Loucy (cell line): Measurements from ENCODE around the gene CTNND2.

Experiments used
- H2AFZ ChIP-seq: fragments of 200-600 bp; sonication (generic); 2 replicates; pipeline ENCODE4 v1.6.0; 2016; ENCODE audit warnings: antibody characterized with exemption, mild to moderate bottlenecking, low read length, moderate library complexity
- H3F3A ChIP-seq: fragments of 200-600 bp; 2 replicates; pipeline ENCODE4 v1.6.0; 2016; ENCODE audit warnings: antibody characterized with exemption, low read depth, mild to moderate bottlenecking
- H3K27me3 ChIP-seq: fragments of 200-600 bp; sonication (generic); 2 replicates; pipeline ENCODE4 v1.6.1; 2014; ENCODE audit warnings: low read length, mild to moderate bottlenecking; ENCODE audit not compliant: insufficient read depth, poor library complexity, severe bottlenecking
- H3K36me3 ChIP-seq: fragments of 200-600 bp; sonication (generic); 2 replicates; pipeline ENCODE4 v1.6.1; 2016; ENCODE audit warnings: low read length; ENCODE audit not compliant: insufficient read depth
- H3K4me1 ChIP-seq: fragments of 200-600 bp; sonication (generic); 2 replicates; pipeline ENCODE4 v1.5.1; 2014; ENCODE audit warnings: low read length, mild to moderate bottlenecking; ENCODE audit not compliant: insufficient read depth, poor library complexity, severe bottlenecking
- H3K4me2 ChIP-seq: fragments of 200-600 bp; sonication (generic); 2 replicates; pipeline ENCODE4 v1.6.0; 2014; ENCODE audit warnings: antibody characterized with exemption, low read length, low read depth, mild to moderate bottlenecking; ENCODE audit not compliant: poor library complexity, severe bottlenecking
- H3K4me3 ChIP-seq: fragments of 200-600 bp; sonication (generic); 2 replicates; pipeline ENCODE4 v1.5.1; 2014; ENCODE audit warnings: low read length, mild to moderate bottlenecking, mixed read lengths; ENCODE audit not compliant: poor library complexity, severe bottlenecking
- H3K79me2 ChIP-seq: fragments of 200-600 bp; sonication (generic); 2 replicates; pipeline ENCODE4 v1.6.1; 2014; ENCODE audit warnings: low read length; ENCODE audit not compliant: insufficient read depth
- H3K9ac ChIP-seq: fragments of 200-600 bp; sonication (generic); 2 replicates; pipeline ENCODE4 v1.6.0; 2014; ENCODE audit warnings: mild to moderate bottlenecking, low read depth, low read length, moderate library complexity; ENCODE audit not compliant: poor library complexity, severe bottlenecking
- H3K9me2 ChIP-seq: fragments of 200-600 bp; sonication (generic); replicated peaks from 2 replicates; pipeline ENCODE4 v1.6.1; 2016; ENCODE audit warnings: low read depth, low read length, mixed read lengths
- H3K9me3 ChIP-seq: fragments of 200-600 bp; sonication (generic); 2 replicates; pipeline ENCODE4 v1.6.1; 2014; ENCODE audit warnings: mild to moderate bottlenecking, antibody characterized with exemption, low read length, low read depth; ENCODE audit not compliant: insufficient read depth
- H4K20me1 ChIP-seq: fragments of 200-600 bp; sonication (generic); 2 replicates; pipeline ENCODE4 v1.6.0; 2014; ENCODE audit warnings: antibody characterized with exemption, low read length, mild to moderate bottlenecking; ENCODE audit not compliant: insufficient read depth, poor library complexity, severe bottlenecking
- EZH2phosphoT487 ChIP-seq: fragments of 200-600 bp; IDR thresholded peaks from 2 replicates; pipeline ENCODE4 v1.6.1; 2018; ENCODE audit warnings: antibody characterized with exemption, mild to moderate bottlenecking, moderate library complexity, borderline replicate concordance
- TF ChIP-seq, protein P1 (sequence below): fragments of 200-600 bp; sonication (generic); conservative IDR thresholded peaks from 2 replicates; pipeline ENCODE4 v1.5.1; 2014; ENCODE audit warnings: mild to moderate bottlenecking, antibody characterized with exemption, low read length

Gene CTNND2

DNA sequence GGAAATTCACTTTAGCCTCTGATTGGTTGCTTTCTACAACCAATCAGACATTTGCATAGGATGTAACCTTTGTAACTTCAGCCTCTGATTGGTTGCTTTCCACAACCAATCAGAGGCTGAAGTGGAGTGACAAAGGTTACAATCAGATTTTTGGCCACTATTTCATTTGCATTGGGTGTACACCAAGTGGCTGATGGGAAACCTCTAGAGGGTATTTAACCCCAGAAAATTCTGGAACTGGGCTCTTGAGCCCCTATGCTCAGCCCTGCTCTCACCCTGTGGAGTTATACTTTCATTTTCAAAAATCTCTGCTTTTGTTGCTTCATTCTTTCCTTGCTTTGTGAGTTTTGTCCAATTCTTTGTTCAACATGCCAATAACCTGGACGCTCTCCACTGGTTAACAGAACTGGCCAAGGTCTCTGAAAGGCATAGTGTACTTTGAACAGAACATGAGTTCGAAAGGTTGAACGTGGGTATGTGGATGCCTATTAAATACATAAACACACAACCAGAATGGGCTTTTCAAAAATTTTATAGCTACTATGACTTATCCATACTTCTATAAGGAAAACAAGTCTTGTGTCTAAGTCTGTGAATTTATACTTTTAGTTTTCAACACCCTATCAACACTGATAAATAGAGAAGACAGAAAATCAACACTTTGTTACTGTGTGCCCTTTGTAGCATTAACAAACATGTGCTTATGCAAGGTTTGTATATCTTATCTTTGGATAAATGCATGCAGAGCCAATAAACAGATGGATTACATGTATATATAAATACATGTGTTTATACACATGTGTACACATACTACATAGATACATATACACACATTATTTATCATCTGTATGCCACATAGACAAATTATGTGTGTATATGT, 568.1 kb downstream of the CTNND2 start:
- TF ChIP-seq, protein P1, sequence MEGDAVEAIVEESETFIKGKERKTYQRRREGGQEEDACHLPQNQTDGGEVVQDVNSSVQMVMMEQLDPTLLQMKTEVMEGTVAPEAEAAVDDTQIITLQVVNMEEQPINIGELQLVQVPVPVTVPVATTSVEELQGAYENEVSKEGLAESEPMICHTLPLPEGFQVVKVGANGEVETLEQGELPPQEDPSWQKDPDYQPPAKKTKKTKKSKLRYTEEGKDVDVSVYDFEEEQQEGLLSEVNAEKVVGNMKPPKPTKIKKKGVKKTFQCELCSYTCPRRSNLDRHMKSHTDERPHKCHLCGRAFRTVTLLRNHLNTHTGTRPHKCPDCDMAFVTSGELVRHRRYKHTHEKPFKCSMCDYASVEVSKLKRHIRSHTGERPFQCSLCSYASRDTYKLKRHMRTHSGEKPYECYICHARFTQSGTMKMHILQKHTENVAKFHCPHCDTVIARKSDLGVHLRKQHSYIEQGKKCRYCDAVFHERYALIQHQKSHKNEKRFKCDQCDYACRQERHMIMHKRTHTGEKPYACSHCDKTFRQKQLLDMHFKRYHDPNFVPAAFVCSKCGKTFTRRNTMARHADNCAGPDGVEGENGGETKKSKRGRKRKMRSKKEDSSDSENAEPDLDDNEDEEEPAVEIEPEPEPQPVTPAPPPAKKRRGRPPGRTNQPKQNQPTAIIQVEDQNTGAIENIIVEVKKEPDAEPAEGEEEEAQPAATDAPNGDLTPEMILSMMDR: no peak
- TF ChIP-seq EZH2phosphoT487: no peak
- Histone ChIP-seq H3K36me3 (no peaks in the 10 kb centered on the region), H3K9me2 (no peaks in the 10 kb centered on the region), H3K27me3 (no peaks in the 10 kb centered on the region), H3K9ac (no peak overlapping the region), H3K9me3 (no peaks in the 10 kb centered on the region), H3K4me3 (no peak overlapping the region), H3K4me1 (no peaks in the 10 kb centered on the region), H3K4me2 (no peak overlapping the region), H4K20me1 (no peaks in the 10 kb centered on the region), H3K79me2 (no peaks in the 10 kb centered on the region), H3F3A (no peaks in the 10 kb centered on the region), H2AFZ (no peak overlapping the region)

DNA sequence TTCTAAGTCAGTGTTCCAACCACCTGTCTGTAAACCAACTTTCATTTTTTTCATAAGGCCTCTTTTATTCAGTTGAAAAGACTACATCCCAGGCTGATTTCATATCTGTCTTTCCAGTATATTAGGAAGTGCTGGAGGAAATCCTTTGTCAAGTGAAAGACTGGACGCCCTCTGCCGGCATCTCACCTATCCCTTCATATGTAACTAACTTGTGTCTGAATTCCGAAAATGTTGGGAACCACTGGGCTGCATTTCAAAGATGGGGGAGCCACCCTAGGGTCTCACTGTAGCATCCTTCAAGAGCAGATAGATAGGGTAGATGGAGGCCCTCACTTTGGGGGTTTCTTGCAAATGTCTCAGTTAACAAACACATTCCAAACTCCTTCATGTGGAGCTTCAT, 569.8 kb downstream of the CTNND2 start:
- Histone ChIP-seq H3K27me3 (no peaks in the 10 kb centered on the region), H3K9me2 (no peaks in the 10 kb centered on the region), H4K20me1 (no peaks in the 10 kb centered on the region), H3K79me2 (no peaks in the 10 kb centered on the region), H2AFZ (no peak overlapping the region), H3K4me3 (no peak overlapping the region), H3K9me3 (no peaks in the 10 kb centered on the region), H3K9ac (no peak overlapping the region), H3F3A (no peaks in the 10 kb centered on the region), H3K36me3 (no peaks in the 10 kb centered on the region), H3K4me2 (no peak overlapping the region), H3K4me1 (no peaks in the 10 kb centered on the region)
- TF ChIP-seq, protein P1: no peak
- no peak for TF ChIP-seq EZH2phosphoT487

DNA sequence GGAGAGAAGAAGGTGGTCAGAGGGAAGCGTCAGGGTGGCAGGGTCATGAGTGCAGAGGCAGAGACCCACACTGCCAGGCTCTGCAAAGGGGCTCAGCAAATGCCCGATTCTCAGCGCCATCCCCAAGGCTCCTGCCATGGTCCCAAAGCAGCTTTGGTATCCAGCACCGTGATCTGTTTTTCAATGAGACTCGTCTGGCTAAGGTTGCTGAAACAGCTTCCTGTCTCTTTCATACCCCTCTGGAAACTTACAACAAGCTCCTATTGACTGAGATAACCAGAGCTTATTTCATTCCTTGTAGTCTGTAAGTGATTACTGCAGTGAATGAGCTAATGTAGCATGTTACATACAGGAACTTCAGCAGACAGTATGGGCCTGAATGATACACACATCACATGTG, 574.6 kb downstream of the CTNND2 start:
- no peak overlapping the region for H3K9ac ChIP-seq
- no peaks in the 10 kb centered on the region for H3K9me3 ChIP-seq
- H4K20me1 ChIP-seq: no peaks in the 10 kb centered on the region
- no peaks in the 10 kb centered on the region for H3K4me1 ChIP-seq
- H3K27me3 ChIP-seq: no peaks in the 10 kb centered on the region
- no peaks in the 10 kb centered on the region for H3K36me3 ChIP-seq
- H3K79me2 ChIP-seq: no peaks in the 10 kb centered on the region
- no peak overlapping the region for H3K4me3 ChIP-seq
- H3K4me2 ChIP-seq: no peak overlapping the region
- no peaks in the 10 kb centered on the region for H3K9me2 ChIP-seq
- TF ChIP-seq, protein P1: no peak
- no peak for TF ChIP-seq EZH2phosphoT487
- no peak overlapping the region for H2AFZ ChIP-seq
- H3F3A ChIP-seq: no peaks in the 10 kb centered on the region
